Right lobe of liver (tissue), 6 donors: ENCODE data around the gene EFNA3. TPM values are rescaled to one million over a fixed set of nuclear protein-coding genes. Genes with fewer than 3 reads are reported as not detected.

Source experiments
- ATAC-seq, 4 donors: fragments of 200-7000 bp; cut with Tn5 transposase; one replicate each; pipeline ENCODE4 v1.9.1; 2020; ENCODE audit warnings: mild to moderate bottlenecking in 4 of 4, moderate library complexity in 4 of 4
- DNase-seq, 3 donors: peaks; one replicate each; pipeline ENCODE4 v3.0.0-alpha.2; 2020
- H3K27ac ChIP-seq, 3 donors: fragments of 200-600 bp; one replicate each; pipeline ENCODE4 v1.8.0; 2022
- H3K27me3 ChIP-seq, 2 donors: fragments of 200-600 bp; one replicate each; pipeline ENCODE4 v1.8.0; 2022
- H3K36me3 ChIP-seq, 4 donors: fragments of 200-600 bp; sonication (generic) in 1 of 4; one replicate each; pipeline versions ENCODE4 v1.5.1 to v1.8.0; 2017 to 2022; ENCODE audit warnings: control low read depth in 1 of 4
- H3K4me1 ChIP-seq, 4 donors: fragments of 200-600 bp; sonication (generic) in 1 of 4; one replicate each; pipeline versions ENCODE4 v1.5.1 to v1.8.0; 2017 to 2022; ENCODE audit warnings: control low read depth in 1 of 4
- H3K4me3 ChIP-seq, 3 donors: fragments of 200-600 bp; one replicate each; pipeline ENCODE4 v1.8.0; 2022
- H3K9me3 ChIP-seq, 4 donors: fragments of 200-600 bp; sonication (generic) in 1 of 4; one replicate each; pipeline versions ENCODE4 v1.5.1 to v1.8.0; 2017 to 2022; ENCODE audit warnings: control low read depth in 1 of 4
- CTCF ChIP-seq, 4 donors: fragments of 200-600 bp in 3 of 4; fragments of 450-650 bp in 1 of 4; IDR thresholded peaks; one replicate each; pipeline versions ENCODE4 v1.5.1 to v1.8.0; 2016 to 2022; ENCODE audit warnings: antibody characterized with exemption in 4 of 4, mild to moderate bottlenecking in 2 of 4
- POLR2A ChIP-seq: fragments of 450-650 bp; IDR thresholded peaks from one replicate; pipeline ENCODE4 v1.6.1; 2017; ENCODE audit warnings: antibody characterized with exemption, mild to moderate bottlenecking
- WGBS: methylation state at CpG from one replicate; pipeline ENCODE4 v1.1.6; 2018; ENCODE audit warnings: low coverage, low lambda C conversion rate; ENCODE audit not compliant: insufficient coverage; ENCODE audit errors: missing lambda C conversion rate; 5-methylcytosine and 5-hydroxymethylcytosine counted together
- intact Hi-C, 2 donors: fragments of 100-400 bp; cut with DNase I; formaldehyde crosslinking; loops; one replicate each; pipeline versions ENCODE4 v1.11.2 to v1.14.1; 2022
- total RNA-seq, 6 experiments: library from RNA; depleted of rRNA in 2 of 6; stranded (reverse); fragments of >200 nt in 2 of 6; fragmentation: NEBNext Ultra II Directional in 3 of 6; extraction: Animal tissue kit (Norgen Biotek cat#: 25700) in 3 of 6; gene quantifications; one replicate each; pipeline versions ENCODE4 v1.1.0 to v1.2.4, GENCODE V29; 2016 to 2023
- donor health status: DM: no; HTN: yes; CAD: no.
- donor health status: DM: no; HTN: no; CAD: no.
- donor health status: DM: no; HTN: no; CAD: no.
- donor health status: DM: no; HTN: yes; CAD: no.
- donor health status: DM: no; HTN: yes; CAD: no.

The EFNA3 gene
- total RNA-seq, 6 experiments from 2014 or later, result 0.26 to 4.0 (median 2.5) TPM

- Histone ChIP-seq H3K36me3 (no peaks in the 10 kb centered on the region), H3K4me3 (no peak overlapping the region), H3K9me3 (no peaks in the 10 kb centered on the region), H3K4me1 (peaks cover 0 to 14% (median 4%) of the 10 kb centered on the region in 4 donors), H3K27me3 (no peaks in the 10 kb centered on the region), H3K27ac (no peak overlapping the region)
- DNase-seq, result no peak
- no peak for TF ChIP-seq CTCF (IDR thresholded peaks at IDR 0.05)
- no peak for TF ChIP-seq POLR2A
- intact Hi-C loops, result no loop called here
- no peak for ATAC-seq
- WGBS, result 80% methylated on average over 1 of the region's 3 CpGs
These were observed 41.6 kb upstream of the EFNA3 start for GRCh38 chr1:155037043-155037442.

GRCh38 chr1:155037851-155038441 lies 40.7 kb upstream of the EFNA3 start:
- no peak for ATAC-seq
- 79% methylated on average over 6 of the region's 6 CpGs for WGBS
- TF ChIP-seq POLR2A (no peak), CTCF (IDR thresholded peaks at IDR 0.05) (no peak)
- no peaks in the 10 kb centered on the region for H3K9me3 ChIP-seq
- H3K4me1 ChIP-seq, result peaks cover 0 to 14% (median 4%) of the 10 kb centered on the region in 4 donors
- no peaks in the 10 kb centered on the region for H3K27me3 ChIP-seq
- H3K4me3 ChIP-seq, result no peak overlapping the region
- H3K36me3 ChIP-seq, result no peaks in the 10 kb centered on the region
- H3K27ac ChIP-seq, result no peak overlapping the region
- intact Hi-C loops, result no loop called here
- DNase-seq, result no peak

- H3K27me3 ChIP-seq, result no peaks in the 10 kb centered on the region
- H3K36me3 ChIP-seq, result no peaks in the 10 kb centered on the region
- no peaks in the 10 kb centered on the region for H3K9me3 ChIP-seq
- intact Hi-C loops, result no loop called here
- H3K27ac ChIP-seq, result no peak overlapping the region
- WGBS, result 41% methylated on average over 8 of the region's 8 CpGs
- ATAC-seq, result peak; percentile 50 to 71 (median 62)
- H3K4me1 ChIP-seq, result peaks cover 0 to 21% (median 6%) of the 10 kb centered on the region in 4 donors
- H3K4me3 ChIP-seq, result no peak overlapping the region
- TF ChIP-seq CTCF (IDR thresholded peaks at IDR 0.05) (no peak), POLR2A (no peak)
- no peak for DNase-seq
These were observed 39.9 kb upstream of the EFNA3 start for GRCh38 chr1:155038602-155039307.

- WGBS, result 47% methylated on average over 2 of the region's 4 CpGs
- Histone ChIP-seq H3K4me3 (no peak overlapping the region), H3K4me1 (peaks cover 0 to 26% (median 9%) of the 10 kb centered on the region in 4 donors), H3K27me3 (no peaks in the 10 kb centered on the region), H3K9me3 (no peaks in the 10 kb centered on the region), H3K27ac (no peak overlapping the region), H3K36me3 (no peaks in the 10 kb centered on the region)
- no peak for TF ChIP-seq CTCF (IDR thresholded peaks at IDR 0.05)
- no peak for TF ChIP-seq POLR2A
- DNase-seq (no peak), ATAC-seq (no peak)
- intact Hi-C loops, result no loop called here
These were observed 39.3 kb upstream of the EFNA3 start for GRCh38 chr1:155039308-155039669.
